ENCODE measurements around the gene ARRB1. TPM values are rescaled to one million over a fixed set of nuclear protein-coding genes. Genes with fewer than 3 reads are reported as not detected.

ARRB1 gene
- total RNA-seq, 1 donor from 2014 or later = 8.8 TPM

GRCh38 chr11:75272821-75273301 is 78.6 kb downstream of the ARRB1 start:
- DNase-seq (ENCODE audit: low read depth) = no peak
- no peaks in the 10 kb centered on the region for H3K36me3 ChIP-seq (ENCODE audit: control insufficient read depth, insufficient read depth, low read length)

GRCh38 chr11:75272391-75272790 is 79.1 kb downstream of the ARRB1 start:
- Histone ChIP-seq H3K36me3 (ENCODE audit: control insufficient read depth, insufficient read depth, low read length) (no peaks in the 10 kb centered on the region), H3K4me3 (ENCODE audit: low read depth, low read length) (no peak overlapping the region), H3K27me3 (ENCODE audit: control insufficient read depth, insufficient read depth, low read length) (no peaks in the 10 kb centered on the region)
- DNase-seq (ENCODE audit: low read depth) = no peak
- no peak for TF ChIP-seq CTCF (IDR thresholded peaks at IDR 0.05; ENCODE audit: insufficient read depth, low read length, poor library complexity, severe bottlenecking)

More at GRCh38 chr11:75272821-75273301, 78.6 kb downstream of the ARRB1 start:
- TF ChIP-seq CTCF (IDR thresholded peaks at IDR 0.05; ENCODE audit: insufficient read depth, low read length, poor library complexity, severe bottlenecking) = no peak
- no peak overlapping the region for H3K4me3 ChIP-seq (ENCODE audit: low read depth, low read length)
- H3K27me3 ChIP-seq (ENCODE audit: control insufficient read depth, insufficient read depth, low read length) = no peaks in the 10 kb centered on the region

GRCh38 chr11:75271730-75272129 is 79.7 kb downstream of the ARRB1 start:
- no peak for DNase-seq (ENCODE audit: low read depth)
- no peaks in the 10 kb centered on the region for H3K27me3 ChIP-seq (ENCODE audit: control insufficient read depth, insufficient read depth, low read length)
- no peaks in the 10 kb centered on the region for H3K36me3 ChIP-seq (ENCODE audit: control insufficient read depth, insufficient read depth, low read length)
- TF ChIP-seq CTCF (IDR thresholded peaks at IDR 0.05; ENCODE audit: insufficient read depth, low read length, poor library complexity, severe bottlenecking) = no peak
- no peak overlapping the region for H3K4me3 ChIP-seq (ENCODE audit: low read depth, low read length)

GRCh38 chr11:75270896-75271418 is 80.5 kb downstream of the ARRB1 start:
- DNase-seq (ENCODE audit: low read depth) = no peak
- H3K27me3 ChIP-seq (ENCODE audit: control insufficient read depth, insufficient read depth, low read length) = no peaks in the 10 kb centered on the region
- no peaks in the 10 kb centered on the region for H3K36me3 ChIP-seq (ENCODE audit: control insufficient read depth, insufficient read depth, low read length)
- peak; percentile 51 for TF ChIP-seq CTCF (IDR thresholded peaks at IDR 0.05; ENCODE audit: insufficient read depth, low read length, poor library complexity, severe bottlenecking)
- H3K4me3 ChIP-seq (ENCODE audit: low read depth, low read length) = no peak overlapping the region

DNA sequence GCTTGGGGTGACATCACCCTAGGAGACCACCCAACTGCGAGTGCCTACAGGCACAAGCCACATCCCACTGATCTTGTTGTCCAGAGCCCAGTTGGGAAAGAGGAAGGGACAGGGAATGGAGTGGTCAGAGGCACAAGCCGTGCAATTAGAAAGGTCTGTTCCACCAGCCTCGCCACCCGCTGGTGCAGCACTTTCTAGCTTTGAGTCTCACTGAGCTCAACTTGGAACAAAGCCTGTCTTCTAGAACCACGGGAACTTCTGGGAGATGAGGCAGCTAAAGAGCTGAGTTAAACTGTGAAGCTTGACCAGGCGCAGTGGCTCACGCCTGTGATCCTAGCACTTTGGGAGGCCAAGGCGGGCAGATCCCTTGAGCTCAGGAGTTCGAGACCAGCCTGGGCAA is 81.6 kb downstream of the ARRB1 start:
- no peak for DNase-seq (ENCODE audit: low read depth)
- Histone ChIP-seq H3K27me3 (ENCODE audit: control insufficient read depth, insufficient read depth, low read length) (no peaks in the 10 kb centered on the region), H3K36me3 (ENCODE audit: control insufficient read depth, insufficient read depth, low read length) (no peaks in the 10 kb centered on the region), H3K4me3 (ENCODE audit: low read depth, low read length) (no peak overlapping the region)
- no peak for TF ChIP-seq CTCF (IDR thresholded peaks at IDR 0.05; ENCODE audit: insufficient read depth, low read length, poor library complexity, severe bottlenecking)

DNA sequence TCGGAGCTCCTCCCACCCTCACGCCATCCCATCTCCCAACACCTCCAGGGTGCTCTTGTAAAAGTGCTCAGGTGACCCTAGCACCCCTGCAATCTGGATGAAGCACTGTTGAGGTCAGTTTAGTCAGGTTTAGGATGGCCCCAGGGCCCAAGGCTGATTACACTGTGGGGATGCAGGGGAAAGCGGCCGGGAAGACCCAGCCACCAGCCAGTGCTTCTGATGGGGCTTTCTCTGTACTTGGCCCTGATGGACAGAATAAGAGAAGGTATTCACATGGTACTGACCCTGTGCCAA is 82.1 kb downstream of the ARRB1 start:
- no peak overlapping the region for H3K4me3 ChIP-seq (ENCODE audit: low read depth, low read length)
- TF ChIP-seq CTCF (IDR thresholded peaks at IDR 0.05; ENCODE audit: insufficient read depth, low read length, poor library complexity, severe bottlenecking) = no peak
- no peaks in the 10 kb centered on the region for H3K27me3 ChIP-seq (ENCODE audit: control insufficient read depth, insufficient read depth, low read length)
- H3K36me3 ChIP-seq (ENCODE audit: control insufficient read depth, insufficient read depth, low read length) = no peaks in the 10 kb centered on the region
- DNase-seq (ENCODE audit: low read depth) = no peak
